Effector memory CD8-positive, alpha-beta T cell (primary cell): ENCODE measurements around the gene CRYGN.

ENCODE experiments used
- ATAC-seq: fragments of 150-1000 bp; cut with Tn5 transposase; replicated peaks from 2 replicates; pipeline ENCODE4 v1.10.0; 2021; ENCODE audit warnings: mild to moderate bottlenecking, moderate library complexity
- DNase-seq, 3 experiments: peaks; one replicate each; pipeline ENCODE4 v3.0.0; 2021
- H3K27ac Mint-ChIP-seq, 2 donors: one replicate each; pipeline ENCODE4 v1.8.0; 2022; ENCODE audit warnings: mild to moderate bottlenecking in 2 of 2, mixed read lengths in 2 of 2, moderate library complexity in 2 of 2
- H3K27me3 Mint-ChIP-seq, 2 donors: one replicate each; pipeline ENCODE4 v1.8.0; 2022; ENCODE audit warnings: mixed read lengths in 2 of 2
- H3K36me3 Mint-ChIP-seq: one replicate; pipeline ENCODE4 v1.8.0; 2022; ENCODE audit warnings: mild to moderate bottlenecking, moderate library complexity, mixed read lengths; ENCODE audit not compliant: insufficient read depth
- H3K4me1 Mint-ChIP-seq, 2 donors: one replicate each; pipeline ENCODE4 v1.8.0; 2022; ENCODE audit warnings: low read depth in 2 of 2, mixed read lengths in 2 of 2
- H3K4me3 Mint-ChIP-seq, 2 donors: one replicate each; pipeline ENCODE4 v1.8.0; 2022; ENCODE audit warnings: mild to moderate bottlenecking in 2 of 2, mixed read lengths in 2 of 2, moderate library complexity in 2 of 2
- H3K9me3 Mint-ChIP-seq, 2 donors: one replicate each; pipeline ENCODE4 v1.8.0; 2022; ENCODE audit warnings: mixed read lengths in 2 of 2

The CRYGN gene

GRCh38 chr7:151382079-151382885 lies 57.7 kb downstream of the CRYGN start:
- peak in 2 of 3 experiments; percentile 61 to 62 for DNase-seq
- peaks cover 9 to 14% of the 10 kb centered on the region in 2 donors for H3K27me3 Mint-ChIP-seq
- H3K4me1 Mint-ChIP-seq, result peaks cover 7 to 14% of the 10 kb centered on the region in 2 donors
- H3K9me3 Mint-ChIP-seq, result no peaks in the 10 kb centered on the region
- ATAC-seq, result peak; percentile 72
- H3K36me3 Mint-ChIP-seq, result peaks cover 32% of the 10 kb centered on the region
- peak overlapping the region; percentile 82 to 84 for H3K4me3 Mint-ChIP-seq
- peak overlapping the region; percentile 74 to 91 for H3K27ac Mint-ChIP-seq

GRCh38 chr7:151381348-151382078 lies 58.4 kb downstream of the CRYGN start:
- peak overlapping the region; percentile 82 to 84 for H3K4me3 Mint-ChIP-seq
- peaks cover 8 to 9% of the 10 kb centered on the region in 2 donors for H3K27me3 Mint-ChIP-seq
- H3K9me3 Mint-ChIP-seq, result no peaks in the 10 kb centered on the region
- ATAC-seq, result peak; percentile 80
- peaks cover 7 to 14% of the 10 kb centered on the region in 2 donors for H3K4me1 Mint-ChIP-seq
- H3K27ac Mint-ChIP-seq, result peak overlapping the region; percentile 74 to 91
- H3K36me3 Mint-ChIP-seq, result peaks cover 32% of the 10 kb centered on the region
- peak; percentile 39 to 66 (median 64) for DNase-seq

- H3K36me3 Mint-ChIP-seq, result peaks cover 32% of the 10 kb centered on the region
- ATAC-seq, result peak; percentile 1
- peak overlapping the region; percentile 35 to 88 for H3K27ac Mint-ChIP-seq
- H3K4me3 Mint-ChIP-seq, result peak overlapping the region; percentile 56 to 64
- H3K4me1 Mint-ChIP-seq, result peaks cover 7 to 14% of the 10 kb centered on the region in 2 donors
- peaks cover 8 to 9% of the 10 kb centered on the region in 2 donors for H3K27me3 Mint-ChIP-seq
- H3K9me3 Mint-ChIP-seq, result no peaks in the 10 kb centered on the region
- DNase-seq, result no peak
Observed at GRCh38 chr7:151381098-151381347, 58.9 kb downstream of the CRYGN start.

- Mint-ChIP-seq H3K9me3 (no peaks in the 10 kb centered on the region), H3K36me3 (peaks cover 32% of the 10 kb centered on the region), H3K27ac (peak overlapping the region; percentile 35 to 88), H3K4me3 (peak overlapping the region; percentile 56 to 64), H3K27me3 (peaks cover 8 to 9% of the 10 kb centered on the region in 2 donors), H3K4me1 (peaks cover 7 to 14% of the 10 kb centered on the region in 2 donors)
- ATAC-seq (no peak), DNase-seq (no peak)
Observed at GRCh38 chr7:151380199-151381097, 59.5 kb downstream of the CRYGN start.

DNA sequence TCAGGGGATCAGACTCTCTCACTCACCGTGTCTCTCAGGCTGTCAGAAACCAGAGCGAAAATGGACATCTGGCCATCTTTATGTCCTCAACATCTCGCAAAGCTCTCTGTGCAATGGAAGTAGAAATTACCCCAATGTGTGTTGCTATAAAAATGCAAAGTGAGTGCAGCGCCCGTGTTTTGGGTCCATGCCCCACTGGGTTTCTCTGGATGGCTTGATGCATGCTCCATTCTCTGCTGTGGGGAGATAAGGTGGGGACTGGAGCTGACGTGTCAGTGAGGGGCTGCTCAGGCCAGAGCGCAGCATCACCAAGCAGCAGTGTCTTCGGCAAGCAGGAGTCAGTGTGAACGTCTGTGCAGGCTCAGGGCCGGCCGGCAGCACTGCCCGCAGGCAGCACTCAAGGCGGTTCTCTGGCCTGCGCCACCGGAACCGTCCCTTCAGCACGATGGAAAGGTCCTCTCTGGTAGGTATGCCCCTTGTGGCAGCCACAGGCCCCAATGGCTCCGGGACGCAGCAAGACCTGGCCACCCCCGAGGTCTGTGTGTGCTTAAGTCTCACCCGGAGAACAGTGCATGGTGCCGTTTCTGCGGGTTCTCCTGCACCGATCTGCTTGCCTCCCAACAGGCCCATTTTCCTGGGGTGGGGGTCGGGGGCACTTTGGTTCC lies 60.3 kb downstream of the CRYGN start:
- no peak for ATAC-seq
- Mint-ChIP-seq H3K4me3 (no peak overlapping the region), H3K27me3 (peaks cover 8 to 9% of the 10 kb centered on the region in 2 donors), H3K4me1 (peaks cover 7 to 13% of the 10 kb centered on the region in 2 donors), H3K27ac (peak overlapping the region in 1 of 2 donors; percentile 88), H3K36me3 (peaks cover 39% of the 10 kb centered on the region), H3K9me3 (no peaks in the 10 kb centered on the region)
- no peak for DNase-seq

DNA sequence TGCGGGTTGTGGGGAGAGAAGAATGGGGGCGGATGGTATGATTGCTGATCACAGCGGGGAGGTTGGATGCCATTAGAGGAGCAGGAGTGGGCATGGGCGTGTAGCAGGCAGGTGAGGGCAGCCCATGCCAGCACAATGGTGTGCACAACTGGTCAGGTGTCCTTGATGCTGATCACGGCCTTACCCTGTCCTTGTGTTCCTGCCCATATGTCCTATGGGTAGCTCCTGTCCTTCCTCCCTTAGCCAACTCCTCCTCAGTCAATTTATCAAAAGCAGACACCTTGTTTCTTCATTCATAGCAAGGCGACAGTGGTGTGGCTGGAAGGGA lies 60.8 kb downstream of the CRYGN start:
- Mint-ChIP-seq H3K4me3 (no peak overlapping the region), H3K27me3 (peaks cover 8 to 9% of the 10 kb centered on the region in 2 donors), H3K4me1 (peaks cover 7 to 13% of the 10 kb centered on the region in 2 donors), H3K27ac (peak overlapping the region; percentile 50 to 88), H3K36me3 (peaks cover 41% of the 10 kb centered on the region), H3K9me3 (no peaks in the 10 kb centered on the region)
- no peak for ATAC-seq
- DNase-seq, result no peak
